ENCODE data around the gene SIKE1. TPM values are rescaled to one million over a fixed set of nuclear protein-coding genes. Genes with fewer than 3 reads are reported as not detected.
"Not testable (repeated sequence)": the region's sequence is repeated elsewhere in the genome, so short reads cannot be mapped to it uniquely, and the experiment has no call there.

Gene SIKE1
- polyA plus RNA-seq, 3 donors: 10.5 to 21.2 (median 19.1) TPM

GRCh38 chr1:114756949-114757454 lies 23.5 kb downstream of the SIKE1 start:
- H3K27ac ChIP-seq (ENCODE audit: low read depth, low read length): no peak overlapping the region

DNA sequence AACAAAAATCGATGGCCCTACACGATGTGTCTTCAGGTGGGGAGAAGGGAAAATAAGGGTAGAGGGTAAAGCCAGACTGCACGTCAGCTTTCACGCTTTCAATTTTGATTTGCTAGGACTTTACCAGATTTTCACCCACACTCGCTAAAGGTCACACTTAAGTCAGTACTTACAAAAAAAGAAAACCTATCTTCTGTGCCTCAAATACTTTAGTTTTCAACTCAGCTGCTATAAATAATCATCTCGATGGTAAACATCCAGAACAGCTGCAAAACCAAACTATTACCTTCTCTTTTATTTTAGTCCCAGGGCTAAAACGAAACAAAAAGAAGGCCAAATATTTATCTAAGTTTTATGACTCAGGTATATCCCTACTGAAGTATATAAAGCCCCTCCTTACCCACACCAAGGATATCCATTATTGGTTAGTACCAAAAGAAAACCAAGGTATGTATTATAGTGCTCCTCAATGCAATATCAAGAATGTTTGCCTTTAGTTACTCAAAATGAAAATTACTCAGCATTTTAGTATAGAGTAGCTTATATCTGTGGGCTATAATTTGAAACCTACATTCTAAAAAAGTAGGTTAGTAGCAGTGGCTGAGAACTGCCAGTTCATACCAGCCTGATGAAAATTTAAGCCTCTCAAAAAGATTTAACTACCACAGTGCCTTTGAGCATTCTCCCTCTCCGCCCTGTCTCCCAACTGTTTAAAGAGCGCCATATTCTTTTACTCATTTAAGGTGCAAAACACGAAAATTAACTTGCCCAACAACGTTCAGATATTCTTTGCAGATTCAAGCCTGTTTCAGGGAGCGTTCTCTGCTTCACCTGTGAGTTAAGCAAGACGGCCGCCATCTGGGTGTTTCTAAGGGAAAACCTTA lies 24.2 kb downstream of the SIKE1 start:
- WGBS, 3 donors: 20 to 35% (median 32%) methylated on average over 14 of the region's 14 CpGs
- no peak overlapping the region for H3K27ac ChIP-seq (ENCODE audit: low read depth, low read length)

More at GRCh38 chr1:114756949-114757454, 23.5 kb downstream of the SIKE1 start:
- 0 to 2% (median 1%) methylated on average over 17 of the region's 17 CpGs for WGBS, 3 donors

DNA sequence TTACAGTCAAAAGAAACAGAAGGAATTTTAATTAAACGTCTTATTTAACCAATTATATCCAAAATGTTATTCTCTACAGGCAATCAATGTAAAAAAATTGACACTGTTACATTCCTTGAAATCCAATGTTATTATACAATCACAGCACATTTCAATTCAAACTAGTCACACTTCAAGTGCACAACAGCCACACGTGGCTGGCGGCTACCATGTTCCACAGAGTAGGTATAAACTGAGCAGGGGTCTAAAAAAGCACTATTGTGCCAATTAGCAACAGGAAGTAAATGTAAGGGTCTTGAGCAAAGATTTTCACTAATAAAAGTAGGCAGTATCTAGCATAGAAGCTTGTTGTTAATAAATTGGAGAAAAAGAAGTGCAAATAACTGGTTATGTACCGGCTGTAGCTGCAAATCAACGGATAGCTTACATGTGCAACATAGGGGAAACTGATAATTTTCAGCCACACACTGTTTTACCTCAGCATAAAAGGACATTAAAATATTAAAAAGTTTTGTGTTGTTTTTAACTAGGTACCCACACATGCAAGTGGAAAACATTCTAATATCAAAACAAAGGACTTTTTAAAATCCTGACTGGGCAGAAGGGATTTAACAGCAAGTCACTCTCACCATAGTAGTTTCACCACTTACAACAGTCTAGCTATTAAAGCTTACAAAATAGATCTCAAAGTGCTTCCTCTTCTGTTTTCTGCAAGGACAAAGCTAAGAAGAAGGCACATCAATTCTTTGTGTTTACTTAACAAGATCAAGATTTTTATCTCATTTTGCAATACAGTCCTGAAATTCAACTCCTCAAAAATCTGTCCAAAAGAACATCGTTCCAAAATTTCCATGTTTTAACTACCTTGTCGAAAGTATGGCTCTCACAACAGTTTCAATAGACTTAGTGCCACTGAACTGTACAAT lies 25.2 kb downstream of the SIKE1 start:
- H3K27ac ChIP-seq (ENCODE audit: low read depth, low read length): no peak overlapping the region

DNA sequence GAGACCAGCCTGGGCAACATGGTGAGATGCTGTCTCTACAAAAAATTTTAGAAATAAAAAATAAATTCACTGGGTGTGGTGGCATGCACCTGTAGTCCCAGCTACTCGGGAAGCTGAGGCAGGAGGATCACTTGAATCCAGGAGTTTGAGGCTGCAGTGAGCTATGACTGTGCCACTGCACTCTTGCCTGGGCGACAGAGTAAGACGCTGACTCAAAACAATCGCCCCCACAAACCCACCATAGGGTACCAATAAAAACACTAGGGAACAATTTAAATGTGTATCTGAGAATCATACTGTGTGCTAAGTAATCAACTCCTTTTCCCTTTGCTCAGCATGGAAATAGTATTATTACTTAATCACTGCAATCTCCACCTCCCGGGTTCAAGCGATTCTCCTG lies 26.8 kb downstream of the SIKE1 start:
- not testable (repeated sequence) for H3K27ac ChIP-seq (ENCODE audit: low read depth, low read length)
- 87 to 94% (median 91%) methylated on average over 6 of the region's 6 CpGs for WGBS, 3 donors

More for the DNA sequence above, 25.2 kb downstream of the SIKE1 start:
- 43 to 55% (median 52%) methylated on average over 7 of the region's 7 CpGs for WGBS, 3 donors

GRCh38 chr1:114753143-114753542 lies 27.3 kb downstream of the SIKE1 start:
- 73 to 77% (median 75%) methylated on average over 4 of the region's 4 CpGs for WGBS, 3 donors
- no peak overlapping the region for H3K27ac ChIP-seq (ENCODE audit: low read depth, low read length)

- 52 to 58% (median 58%) methylated on average over 5 of the region's 5 CpGs for WGBS, 3 donors
- H3K27ac ChIP-seq (ENCODE audit: low read depth, low read length): no peak overlapping the region
These were observed 29.7 kb downstream of the SIKE1 start for GRCh38 chr1:114750780-114751179.

DNA sequence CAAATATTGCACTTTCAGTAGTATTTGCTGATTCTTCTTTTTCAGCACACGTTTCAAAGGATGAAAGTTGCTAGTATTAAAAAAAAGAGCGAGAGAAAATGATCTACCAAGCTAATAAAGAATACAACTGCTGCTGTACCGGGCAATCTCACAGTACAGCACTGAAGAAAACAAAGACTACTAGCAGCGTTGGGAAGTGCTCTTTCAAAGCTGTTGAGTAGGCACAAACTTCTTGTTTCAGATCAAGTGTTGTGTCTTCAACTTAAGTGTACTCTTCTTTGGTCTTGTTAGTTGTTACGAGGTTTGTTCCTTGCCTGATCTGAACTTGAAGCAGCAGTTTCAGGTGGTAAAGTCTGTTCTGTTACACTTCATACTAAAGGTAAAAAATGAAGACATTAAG lies 30.6 kb downstream of the SIKE1 start:
- no peak overlapping the region for H3K27ac ChIP-seq (ENCODE audit: low read depth, low read length)
- 69 to 81% (median 78%) methylated on average over 5 of the region's 5 CpGs for WGBS, 3 donors

DNA sequence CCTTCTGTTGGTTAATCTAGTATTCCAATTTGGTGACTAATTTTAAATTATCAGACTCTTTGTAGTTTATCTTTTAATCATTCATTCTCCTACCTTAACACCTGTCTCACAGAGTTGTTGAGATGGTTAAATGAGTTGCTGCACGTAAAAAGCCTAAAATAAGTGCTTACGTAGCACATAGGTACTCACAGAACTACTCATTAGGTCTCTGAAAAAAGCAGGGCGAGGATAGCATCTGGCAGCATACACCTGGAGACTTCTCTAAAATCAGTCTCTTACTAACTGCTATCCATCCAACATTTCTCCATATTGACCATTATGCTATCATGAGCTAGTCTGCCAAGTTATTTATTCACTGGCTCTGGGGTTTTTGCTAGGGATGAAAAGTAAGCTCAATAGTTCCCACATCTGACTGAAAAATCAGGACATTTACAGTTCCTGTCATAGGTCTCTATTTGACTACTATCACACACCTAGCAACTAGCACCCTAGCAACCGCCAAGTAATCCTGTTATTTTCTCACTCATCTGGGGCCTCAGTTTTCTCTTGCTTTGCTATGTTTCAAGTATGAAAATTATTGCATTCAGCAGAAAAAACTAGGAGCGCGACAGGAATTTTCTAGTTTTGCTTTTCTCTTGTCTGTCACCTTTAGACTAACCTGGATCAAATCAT lies 33.9 kb downstream of the SIKE1 start:
- 80 to 88% (median 87%) methylated on average over 6 of the region's 6 CpGs for WGBS, 3 donors
- no peak overlapping the region for H3K27ac ChIP-seq (ENCODE audit: low read depth, low read length)

DNA sequence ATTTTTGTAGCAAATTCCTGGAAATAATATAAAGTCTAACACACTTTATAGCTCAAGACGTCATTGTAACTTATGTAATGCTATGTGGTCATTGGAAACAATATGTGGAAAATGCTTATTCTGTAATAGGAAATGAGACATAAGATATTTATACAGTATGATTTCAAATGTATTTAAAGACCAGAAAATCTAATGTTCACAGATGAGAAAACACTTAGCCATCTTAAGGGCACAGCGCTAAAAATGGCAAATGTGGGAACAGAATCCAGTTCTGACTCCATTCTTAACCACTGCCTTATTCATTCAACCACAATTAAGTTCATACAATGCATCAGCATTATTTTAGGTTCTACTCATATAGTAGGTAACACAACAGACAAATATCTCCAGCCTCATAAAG lies 35.2 kb downstream of the SIKE1 start:
- WGBS, 3 donors: 58 to 86% (median 66%) methylated on average over 2 of the region's 2 CpGs

GRCh38 chr1:114741963-114742746 lies 38.3 kb downstream of the SIKE1 start:
- H3K27ac ChIP-seq (ENCODE audit: low read depth, low read length): no peak overlapping the region
- 79 to 96% (median 95%) methylated on average over 11 of the region's 11 CpGs for WGBS, 3 donors

More for the DNA sequence above, 35.2 kb downstream of the SIKE1 start:
- H3K27ac ChIP-seq (ENCODE audit: low read depth, low read length): no peak overlapping the region

- WGBS, 3 donors: 95 to 96% (median 95%) methylated on average over 1 of the region's 1 CpG
These were observed 40.2 kb downstream of the SIKE1 start for GRCh38 chr1:114740331-114740730.

DNA sequence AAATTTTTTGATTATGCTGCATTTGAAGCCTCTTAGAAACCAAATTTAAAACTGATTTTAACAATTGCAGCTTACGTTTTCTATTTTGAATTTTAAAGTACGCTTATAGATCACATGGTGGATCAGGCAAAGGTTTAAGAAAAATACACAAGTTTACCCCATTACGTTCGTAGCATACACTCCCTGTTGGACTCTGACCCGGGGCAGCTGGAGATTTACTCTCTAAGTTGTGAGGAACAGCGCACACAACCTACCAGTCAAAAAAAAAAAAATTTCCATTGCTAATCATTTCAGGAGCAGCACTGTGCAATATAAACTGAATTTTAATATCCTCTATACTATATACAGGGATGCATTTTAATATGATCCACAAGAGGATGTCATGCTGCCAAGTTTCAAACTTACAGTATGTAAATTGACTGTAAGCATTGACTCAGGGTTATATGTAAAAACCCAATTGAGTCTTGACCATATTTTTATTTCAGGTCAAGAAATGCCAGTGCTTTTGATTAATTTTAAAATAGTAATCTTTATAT lies 43.1 kb downstream of the SIKE1 start:
- WGBS, 3 donors: 65 to 95% (median 91%) methylated on average over 6 of the region's 6 CpGs
- no peak overlapping the region for H3K27ac ChIP-seq (ENCODE audit: low read depth, low read length)

More at GRCh38 chr1:114740331-114740730, 40.2 kb downstream of the SIKE1 start:
- H3K27ac ChIP-seq (ENCODE audit: low read depth, low read length): no peak overlapping the region

- no peak overlapping the region for H3K27ac ChIP-seq (ENCODE audit: low read depth, low read length)
- 50 to 94% (median 91%) methylated on average over 1 of the region's 1 CpG for WGBS, 3 donors
These were observed 45.0 kb downstream of the SIKE1 start for GRCh38 chr1:114735479-114735878.

GRCh38 chr1:114729782-114730181 lies 50.7 kb downstream of the SIKE1 start:
- WGBS, 3 donors: 79 to 94% (median 89%) methylated on average over 1 of the region's 1 CpG

GRCh38 chr1:114728553-114728952 lies 51.9 kb downstream of the SIKE1 start:
- 83 to 89% (median 83%) methylated on average over 2 of the region's 2 CpGs for WGBS, 3 donors
- no peak overlapping the region for H3K27ac ChIP-seq (ENCODE audit: low read depth, low read length)

More at GRCh38 chr1:114729782-114730181, 50.7 kb downstream of the SIKE1 start:
- no peak overlapping the region for H3K27ac ChIP-seq (ENCODE audit: low read depth, low read length)

DNA sequence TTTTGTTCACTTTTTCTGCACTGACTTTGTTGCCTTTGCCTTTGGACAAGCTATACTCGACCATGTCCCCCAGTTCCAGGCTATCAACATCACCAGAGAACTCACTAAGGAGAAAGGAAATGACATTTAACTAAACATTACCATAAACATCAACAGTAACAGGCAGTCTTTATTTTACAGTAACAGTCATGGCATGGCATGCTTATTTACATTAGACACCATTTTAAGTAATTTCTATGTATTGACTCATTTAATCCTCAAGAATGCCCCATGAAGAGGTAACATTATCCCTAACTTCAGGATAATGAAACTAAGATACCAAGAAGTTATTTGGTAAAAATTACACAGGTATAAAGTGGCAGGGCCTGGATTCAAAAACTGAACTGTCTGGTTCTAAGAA lies 55.3 kb downstream of the SIKE1 start:
- WGBS, 3 donors: 79 to 91% (median 88%) methylated on average over 1 of the region's 1 CpG

DNA sequence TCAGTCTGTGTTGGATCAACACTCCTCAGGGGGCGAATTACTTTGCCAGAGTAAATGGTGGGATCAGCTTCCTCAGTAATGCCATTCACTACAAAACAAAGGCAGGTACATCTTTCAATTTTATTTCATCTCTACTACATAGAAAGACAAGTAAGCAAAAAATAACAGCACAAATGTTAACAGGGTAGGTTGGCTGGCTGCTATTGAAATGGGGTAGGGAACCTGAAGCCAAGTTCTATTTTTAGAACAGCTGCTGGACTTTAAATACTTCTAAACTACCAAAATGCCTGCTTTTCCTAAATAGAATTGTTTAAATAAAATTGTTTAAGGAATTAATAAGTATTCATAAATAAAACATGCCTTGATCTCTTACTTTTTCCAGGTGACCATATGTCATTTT lies 56.6 kb downstream of the SIKE1 start:
- H3K27ac ChIP-seq (ENCODE audit: low read depth, low read length): no peak overlapping the region
- WGBS, 3 donors: 93 to 100% (median 97%) methylated on average over 1 of the region's 1 CpG

More for the DNA sequence above, 55.3 kb downstream of the SIKE1 start:
- no peak overlapping the region for H3K27ac ChIP-seq (ENCODE audit: low read depth, low read length)

All from adipose tissue (tissue), 3 donors.